SK-N-SH treated with all-trans-retinoic acid at 6 μM for 48 hours (cell line): Measurements from ENCODE around the gene LLGL2.

Experiments used
- ATAC-seq: fragments of 200-7000 bp; cut with Tn5 transposase; 3 replicates; pipeline ENCODE4 v1.9.1; 2020; ENCODE audit warnings: mild to moderate bottlenecking, moderate library complexity
- ARNTL ChIP-seq: fragments of 450-650 bp; formaldehyde crosslinking; IDR thresholded peaks from 2 replicates; pipeline ENCODE4 v1.5.0; 2020; ENCODE audit warnings: low read depth, mild to moderate bottlenecking, moderate library complexity, borderline replicate concordance
- BACH2 ChIP-seq: fragments of 250-450 bp; sonication (Bioruptor Pico); IDR thresholded peaks from 2 replicates; pipeline ENCODE4 v1.9.0; 2021; ENCODE audit warnings: mild to moderate bottlenecking, borderline replicate concordance
- CSDC2 ChIP-seq: fragments of 250-450 bp; sonication (Bioruptor Pico); IDR thresholded peaks from 2 replicates; pipeline ENCODE4 v1.5.0; 2020; ENCODE audit warnings: mild to moderate bottlenecking, moderate library complexity
- ESRRG ChIP-seq: fragments of 250-450 bp; sonication (Bioruptor Pico); IDR thresholded peaks from 2 replicates; pipeline ENCODE4 v1.6.1; 2021; ENCODE audit warnings: mild to moderate bottlenecking
- GLIS3 ChIP-seq: fragments of 250-450 bp; sonication (Bioruptor Pico); IDR thresholded peaks from 2 replicates; pipeline ENCODE4 v1.5.0; 2020; ENCODE audit warnings: mild to moderate bottlenecking, moderate library complexity
- ISL1 ChIP-seq: fragments of 250-450 bp; sonication (Bioruptor Pico); IDR thresholded peaks from 2 replicates; pipeline ENCODE4 v2.1.2; 2022; ENCODE audit warnings: mild to moderate bottlenecking, moderate library complexity
- OSR1 ChIP-seq: fragments of 250-450 bp; sonication (Bioruptor Pico); IDR thresholded peaks from 2 replicates; pipeline ENCODE4 v1.8.0; 2022; ENCODE audit warnings: moderate library complexity, mild to moderate bottlenecking, inconsistent platforms
- PPARA ChIP-seq: fragments of 250-450 bp; sonication (Bioruptor Pico); IDR thresholded peaks from 2 replicates; pipeline ENCODE4 v1.5.0; 2020; ENCODE audit warnings: mild to moderate bottlenecking, borderline replicate concordance
- SNAI2 ChIP-seq: fragments of 250-450 bp; sonication (Bioruptor Pico); IDR thresholded peaks from 2 replicates; pipeline ENCODE4 v1.5.0; 2020; ENCODE audit warnings: mild to moderate bottlenecking, moderate library complexity
- TCF4 ChIP-seq: fragments of 250-450 bp; sonication (Bioruptor Pico); IDR thresholded peaks from 2 replicates; pipeline ENCODE4 v1.8.0; 2021; ENCODE audit warnings: mild to moderate bottlenecking, moderate library complexity, borderline replicate concordance
- TOX ChIP-seq: fragments of 250-450 bp; sonication (Bioruptor Pico); IDR thresholded peaks from 2 replicates; pipeline ENCODE4 v1.8.0; 2021; ENCODE audit warnings: mild to moderate bottlenecking, moderate library complexity, borderline replicate concordance
- ZC3H10 ChIP-seq: fragments of 250-450 bp; sonication (Bioruptor Pico); IDR thresholded peaks from 2 replicates; pipeline ENCODE4 v1.5.1; 2021; ENCODE audit warnings: mild to moderate bottlenecking, moderate library complexity
- ZFP3 ChIP-seq: fragments of 250-450 bp; sonication (Bioruptor Pico); IDR thresholded peaks from 2 replicates; pipeline ENCODE4 v1.5.0; 2020; ENCODE audit warnings: mild to moderate bottlenecking, moderate library complexity
- ZFP30 ChIP-seq: fragments of 450-650 bp; formaldehyde crosslinking; IDR thresholded peaks from 2 replicates; pipeline ENCODE4 v1.5.0; 2022; ENCODE audit warnings: mild to moderate bottlenecking, moderate library complexity
- ZNF565 ChIP-seq: fragments of 450-650 bp; formaldehyde crosslinking; conservative IDR thresholded peaks from 2 replicates; pipeline ENCODE4 v1.5.0; 2020; ENCODE audit warnings: low read depth, mild to moderate bottlenecking, moderate library complexity
- ZNF70 ChIP-seq: fragments of 450-650 bp; formaldehyde crosslinking; IDR thresholded peaks from 2 replicates; pipeline ENCODE4 v1.5.0; 2020; ENCODE audit warnings: mild to moderate bottlenecking, moderate library complexity
- ZNF8 ChIP-seq: fragments of 450-650 bp; formaldehyde crosslinking; IDR thresholded peaks from 2 replicates; pipeline ENCODE4 v1.5.0; 2020; ENCODE audit warnings: mild to moderate bottlenecking, moderate library complexity
- TF ChIP-seq, protein P1 (sequence below): fragments of 250-450 bp; sonication (Bioruptor Pico); IDR thresholded peaks from 2 replicates; pipeline ENCODE4 v1.5.0; 2020; ENCODE audit warnings: mild to moderate bottlenecking, moderate library complexity
- TF ChIP-seq, protein P2 (sequence below): fragments of 250-450 bp; sonication (Bioruptor Pico); IDR thresholded peaks from 2 replicates; pipeline ENCODE4 v1.5.1; 2021; ENCODE audit warnings: mild to moderate bottlenecking, moderate library complexity
- TF ChIP-seq, protein P3 (sequence below): fragments of 250-450 bp; sonication (Bioruptor Pico); IDR thresholded peaks from 2 replicates; pipeline ENCODE4 v1.8.0; 2020; ENCODE audit warnings: mild to moderate bottlenecking, moderate library complexity, borderline replicate concordance
- TF ChIP-seq, protein P4 (sequence below): fragments of 250-450 bp; sonication (Bioruptor Pico); IDR thresholded peaks from 2 replicates; pipeline ENCODE4 v1.8.0; 2021; ENCODE audit warnings: low read depth, mild to moderate bottlenecking, moderate library complexity, borderline replicate concordance
- TF ChIP-seq, protein P5 (sequence below): fragments of 250-450 bp; sonication (Bioruptor Pico); IDR thresholded peaks from 2 replicates; pipeline ENCODE4 v1.5.1; 2020; ENCODE audit warnings: low read depth, mild to moderate bottlenecking, moderate library complexity

The LLGL2 gene

DNA sequence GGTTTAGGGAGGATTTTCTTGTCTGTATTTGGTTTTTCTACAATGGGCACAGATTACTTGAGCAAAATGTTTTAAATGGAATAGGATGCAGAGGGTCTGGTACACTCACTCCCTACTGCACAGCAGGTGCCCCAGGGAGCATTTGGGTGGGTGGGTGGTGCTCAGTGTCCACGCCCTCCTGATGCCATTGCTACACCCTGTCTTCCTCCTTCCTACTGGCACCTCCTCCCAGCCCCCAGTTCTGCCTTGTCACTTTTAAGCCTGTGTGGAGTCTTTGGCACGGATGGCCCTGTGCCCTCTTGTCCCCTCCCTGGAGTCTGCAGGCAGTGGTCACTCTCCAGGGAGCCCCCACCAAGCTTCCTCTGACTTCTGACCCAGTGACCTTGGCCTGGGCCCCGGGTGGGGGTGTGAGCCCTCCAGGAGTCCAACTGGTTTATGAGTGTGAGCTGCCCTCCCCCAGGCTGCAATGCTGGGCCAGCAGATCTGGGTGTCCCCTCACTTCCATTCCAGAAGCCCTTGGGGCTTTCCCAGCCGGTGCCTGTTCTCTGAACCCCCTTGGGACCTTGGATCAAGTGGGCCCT, 15.5 kb downstream of the LLGL2 start:
- TF ChIP-seq, protein P1, sequence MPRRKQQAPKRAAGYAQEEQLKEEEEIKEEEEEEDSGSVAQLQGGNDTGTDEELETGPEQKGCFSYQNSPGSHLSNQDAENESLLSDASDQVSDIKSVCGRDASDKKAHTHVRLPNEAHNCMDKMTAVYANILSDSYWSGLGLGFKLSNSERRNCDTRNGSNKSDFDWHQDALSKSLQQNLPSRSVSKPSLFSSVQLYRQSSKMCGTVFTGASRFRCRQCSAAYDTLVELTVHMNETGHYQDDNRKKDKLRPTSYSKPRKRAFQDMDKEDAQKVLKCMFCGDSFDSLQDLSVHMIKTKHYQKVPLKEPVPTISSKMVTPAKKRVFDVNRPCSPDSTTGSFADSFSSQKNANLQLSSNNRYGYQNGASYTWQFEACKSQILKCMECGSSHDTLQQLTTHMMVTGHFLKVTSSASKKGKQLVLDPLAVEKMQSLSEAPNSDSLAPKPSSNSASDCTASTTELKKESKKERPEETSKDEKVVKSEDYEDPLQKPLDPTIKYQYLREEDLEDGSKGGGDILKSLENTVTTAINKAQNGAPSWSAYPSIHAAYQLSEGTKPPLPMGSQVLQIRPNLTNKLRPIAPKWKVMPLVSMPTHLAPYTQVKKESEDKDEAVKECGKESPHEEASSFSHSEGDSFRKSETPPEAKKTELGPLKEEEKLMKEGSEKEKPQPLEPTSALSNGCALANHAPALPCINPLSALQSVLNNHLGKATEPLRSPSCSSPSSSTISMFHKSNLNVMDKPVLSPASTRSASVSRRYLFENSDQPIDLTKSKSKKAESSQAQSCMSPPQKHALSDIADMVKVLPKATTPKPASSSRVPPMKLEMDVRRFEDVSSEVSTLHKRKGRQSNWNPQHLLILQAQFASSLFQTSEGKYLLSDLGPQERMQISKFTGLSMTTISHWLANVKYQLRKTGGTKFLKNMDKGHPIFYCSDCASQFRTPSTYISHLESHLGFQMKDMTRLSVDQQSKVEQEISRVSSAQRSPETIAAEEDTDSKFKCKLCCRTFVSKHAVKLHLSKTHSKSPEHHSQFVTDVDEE (CRISPR knock-in tag) = no peak
- TF ChIP-seq ZNF70 (CRISPR knock-in tag) (no peak), ZFP30 (CRISPR knock-in tag) (no peak), PPARA (CRISPR knock-in tag) (no peak), ZNF8 (CRISPR knock-in tag) (no peak), GLIS3 (CRISPR knock-in tag) (no peak), ARNTL (CRISPR knock-in tag) (no peak), TCF4 (CRISPR knock-in tag) (no peak), BACH2 (no peak), ESRRG (no peak), ZNF565 (no peak), ZC3H10 (no peak), ISL1 (CRISPR knock-in tag) (no peak), OSR1 (CRISPR knock-in tag) (no peak), SNAI2 (CRISPR knock-in tag) (no peak), ZFP3 (CRISPR knock-in tag) (no peak)
- TF ChIP-seq, protein P2, sequence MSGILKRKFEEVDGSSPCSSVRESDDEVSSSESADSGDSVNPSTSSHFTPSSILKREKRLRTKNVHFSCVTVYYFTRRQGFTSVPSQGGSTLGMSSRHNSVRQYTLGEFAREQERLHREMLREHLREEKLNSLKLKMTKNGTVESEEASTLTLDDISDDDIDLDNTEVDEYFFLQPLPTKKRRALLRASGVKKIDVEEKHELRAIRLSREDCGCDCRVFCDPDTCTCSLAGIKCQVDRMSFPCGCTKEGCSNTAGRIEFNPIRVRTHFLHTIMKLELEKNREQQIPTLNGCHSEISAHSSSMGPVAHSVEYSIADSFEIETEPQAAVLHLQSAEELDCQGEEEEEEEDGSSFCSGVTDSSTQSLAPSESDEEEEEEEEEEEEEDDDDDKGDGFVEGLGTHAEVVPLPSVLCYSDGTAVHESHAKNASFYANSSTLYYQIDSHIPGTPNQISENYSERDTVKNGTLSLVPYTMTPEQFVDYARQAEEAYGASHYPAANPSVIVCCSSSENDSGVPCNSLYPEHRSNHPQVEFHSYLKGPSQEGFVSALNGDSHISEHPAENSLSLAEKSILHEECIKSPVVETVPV (CRISPR knock-in tag) = no peak
- TF ChIP-seq, protein P3, sequence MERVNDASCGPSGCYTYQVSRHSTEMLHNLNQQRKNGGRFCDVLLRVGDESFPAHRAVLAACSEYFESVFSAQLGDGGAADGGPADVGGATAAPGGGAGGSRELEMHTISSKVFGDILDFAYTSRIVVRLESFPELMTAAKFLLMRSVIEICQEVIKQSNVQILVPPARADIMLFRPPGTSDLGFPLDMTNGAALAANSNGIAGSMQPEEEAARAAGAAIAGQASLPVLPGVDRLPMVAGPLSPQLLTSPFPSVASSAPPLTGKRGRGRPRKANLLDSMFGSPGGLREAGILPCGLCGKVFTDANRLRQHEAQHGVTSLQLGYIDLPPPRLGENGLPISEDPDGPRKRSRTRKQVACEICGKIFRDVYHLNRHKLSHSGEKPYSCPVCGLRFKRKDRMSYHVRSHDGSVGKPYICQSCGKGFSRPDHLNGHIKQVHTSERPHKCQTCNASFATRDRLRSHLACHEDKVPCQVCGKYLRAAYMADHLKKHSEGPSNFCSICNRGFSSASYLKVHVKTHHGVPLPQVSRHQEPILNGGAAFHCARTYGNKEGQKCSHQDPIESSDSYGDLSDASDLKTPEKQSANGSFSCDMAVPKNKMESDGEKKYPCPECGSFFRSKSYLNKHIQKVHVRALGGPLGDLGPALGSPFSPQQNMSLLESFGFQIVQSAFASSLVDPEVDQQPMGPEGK (CRISPR knock-in tag) = no peak
- TF ChIP-seq, protein P4, sequence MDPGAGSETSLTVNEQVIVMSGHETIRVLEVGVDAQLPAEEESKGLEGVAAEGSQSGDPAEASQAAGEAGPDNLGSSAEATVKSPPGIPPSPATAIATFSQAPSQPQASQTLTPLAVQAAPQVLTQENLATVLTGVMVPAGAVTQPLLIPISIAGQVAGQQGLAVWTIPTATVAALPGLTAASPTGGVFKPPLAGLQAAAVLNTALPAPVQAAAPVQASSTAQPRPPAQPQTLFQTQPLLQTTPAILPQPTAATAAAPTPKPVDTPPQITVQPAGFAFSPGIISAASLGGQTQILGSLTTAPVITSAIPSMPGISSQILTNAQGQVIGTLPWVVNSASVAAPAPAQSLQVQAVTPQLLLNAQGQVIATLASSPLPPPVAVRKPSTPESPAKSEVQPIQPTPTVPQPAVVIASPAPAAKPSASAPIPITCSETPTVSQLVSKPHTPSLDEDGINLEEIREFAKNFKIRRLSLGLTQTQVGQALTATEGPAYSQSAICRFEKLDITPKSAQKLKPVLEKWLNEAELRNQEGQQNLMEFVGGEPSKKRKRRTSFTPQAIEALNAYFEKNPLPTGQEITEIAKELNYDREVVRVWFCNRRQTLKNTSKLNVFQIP = no peak
- TF ChIP-seq, protein P5, sequence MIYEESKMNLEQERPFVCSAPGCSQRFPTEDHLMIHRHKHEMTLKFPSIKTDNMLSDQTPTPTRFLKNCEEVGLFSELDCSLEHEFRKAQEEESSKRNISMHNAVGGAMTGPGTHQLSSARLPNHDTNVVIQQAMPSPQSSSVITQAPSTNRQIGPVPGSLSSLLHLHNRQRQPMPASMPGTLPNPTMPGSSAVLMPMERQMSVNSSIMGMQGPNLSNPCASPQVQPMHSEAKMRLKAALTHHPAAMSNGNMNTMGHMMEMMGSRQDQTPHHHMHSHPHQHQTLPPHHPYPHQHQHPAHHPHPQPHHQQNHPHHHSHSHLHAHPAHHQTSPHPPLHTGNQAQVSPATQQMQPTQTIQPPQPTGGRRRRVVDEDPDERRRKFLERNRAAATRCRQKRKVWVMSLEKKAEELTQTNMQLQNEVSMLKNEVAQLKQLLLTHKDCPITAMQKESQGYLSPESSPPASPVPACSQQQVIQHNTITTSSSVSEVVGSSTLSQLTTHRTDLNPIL (CRISPR knock-in tag) = no peak
- no peak for ATAC-seq

DNA sequence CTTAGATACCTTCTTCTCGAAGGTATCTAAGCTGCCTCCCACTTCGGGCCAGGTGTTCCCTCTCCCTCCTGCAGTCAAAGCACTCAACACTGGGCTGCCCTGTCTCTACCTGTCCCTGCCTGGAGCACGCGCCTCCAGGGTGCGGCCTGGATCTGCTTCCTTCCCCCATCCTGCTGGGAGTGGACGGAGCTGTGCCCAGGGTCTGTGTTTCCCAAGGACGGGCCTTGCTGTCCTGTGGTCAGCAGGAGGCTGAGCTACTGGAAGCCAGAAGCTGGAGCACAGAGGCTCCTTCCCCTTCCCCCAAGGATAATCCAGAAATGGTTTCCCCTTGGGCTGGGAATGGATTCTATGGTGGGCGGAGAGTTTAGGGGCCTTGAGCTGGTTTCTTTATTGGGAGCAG, 16.7 kb downstream of the LLGL2 start:
- ATAC-seq = no peak
- TF ChIP-seq, protein P2 (CRISPR knock-in tag) = no peak
- no peak for TF ChIP-seq TOX (CRISPR knock-in tag)
- TF ChIP-seq ZFP30 (CRISPR knock-in tag) = no peak
- TF ChIP-seq ISL1 (CRISPR knock-in tag) = no peak
- TF ChIP-seq, protein P1 (CRISPR knock-in tag) = no peak
- no peak for TF ChIP-seq PPARA (CRISPR knock-in tag)
- TF ChIP-seq GLIS3 (CRISPR knock-in tag) = no peak
- no peak for TF ChIP-seq CSDC2 (CRISPR knock-in tag)
- TF ChIP-seq ZNF8 (CRISPR knock-in tag) = no peak
- TF ChIP-seq, protein P5 (CRISPR knock-in tag) = no peak
- no peak for TF ChIP-seq SNAI2 (CRISPR knock-in tag)
- TF ChIP-seq, protein P3 (CRISPR knock-in tag) = no peak
- no peak for TF ChIP-seq TCF4 (CRISPR knock-in tag)
- no peak for TF ChIP-seq ESRRG
